Neural progenitor cell (in vitro differentiated cells): ENCODE measurements around the gene AP1B1. TPM values are rescaled to one million over a fixed set of nuclear protein-coding genes. Genes with fewer than 3 reads are reported as not detected.

Source experiments
- DNase-seq: peaks from one replicate; pipeline ENCODE4 v3.0.0-alpha.2; 2016; ENCODE audit warnings: low spot score
- H2AFZ ChIP-seq: fragments of 200-600 bp; sonication (generic); replicated peaks from 2 replicates; pipeline ENCODE4 v1.6.1; 2016; ENCODE audit warnings: antibody characterized with exemption
- H3F3A ChIP-seq: fragments of 200-600 bp; sonication (generic); 2 replicates; pipeline ENCODE4 v1.6.1; 2016; ENCODE audit warnings: antibody characterized with exemption, low read depth
- H3K27ac ChIP-seq: fragments of 200-600 bp; sonication (generic); 2 replicates; pipeline ENCODE4 v1.5.1; 2016; ENCODE audit warnings: mild to moderate bottlenecking
- H3K27me3 ChIP-seq: fragments of 200-600 bp; sonication (generic); 2 replicates; pipeline ENCODE4 v1.6.1; 2016; ENCODE audit warnings: mild to moderate bottlenecking, moderate library complexity
- H3K36me3 ChIP-seq: fragments of 200-600 bp; sonication (generic); 2 replicates; pipeline ENCODE4 v1.5.1; 2016
- H3K4me1 ChIP-seq: fragments of 200-600 bp; sonication (generic); 2 replicates; pipeline ENCODE4 v1.6.1; 2016; ENCODE audit warnings: mixed run types
- H3K4me2 ChIP-seq: fragments of 200-600 bp; sonication (generic); 2 replicates; pipeline ENCODE4 v1.6.1; 2016
- H3K4me3 ChIP-seq: fragments of 200-600 bp; sonication (generic); 2 replicates; pipeline ENCODE4 v1.5.1; 2016
- H3K79me2 ChIP-seq: fragments of 200-600 bp; sonication (generic); 2 replicates; pipeline ENCODE4 v1.6.1; 2016; ENCODE audit warnings: low read depth
- H3K9ac ChIP-seq: fragments of 200-600 bp; sonication (generic); 2 replicates; pipeline ENCODE4 v1.6.1; 2016
- H3K9me3 ChIP-seq: fragments of 200-600 bp; sonication (generic); 2 replicates; pipeline ENCODE4 v1.5.1; 2016; ENCODE audit warnings: low read depth
- H4K20me1 ChIP-seq: fragments of 200-600 bp; sonication (generic); 2 replicates; pipeline ENCODE4 v1.6.1; 2016; ENCODE audit warnings: low read depth
- H3K27ac Mint-ChIP-seq: 3 replicates; pipeline ENCODE4 v1.8.0; 2021; ENCODE audit warnings: mixed read lengths
- H3K27me3 Mint-ChIP-seq: 2 replicates; pipeline ENCODE4 v1.8.0; 2022; ENCODE audit warnings: low read depth, mild to moderate bottlenecking, inconsistent platforms, moderate library complexity, mixed read lengths; ENCODE audit not compliant: insufficient read depth
- H3K36me3 Mint-ChIP-seq: 3 replicates; pipeline ENCODE4 v1.8.0; 2021; ENCODE audit warnings: mixed read lengths
- H3K4me1 Mint-ChIP-seq: 3 replicates; pipeline ENCODE4 v1.8.0; 2021; ENCODE audit warnings: mixed read lengths
- H3K4me3 Mint-ChIP-seq: 3 replicates; pipeline ENCODE4 v1.8.0; 2021; ENCODE audit warnings: mild to moderate bottlenecking, moderate library complexity, mixed read lengths
- H3K9me3 Mint-ChIP-seq: 3 replicates; pipeline ENCODE4 v1.8.0; 2020; ENCODE audit warnings: mixed read lengths
- CTCF ChIP-seq: fragments of 200-600 bp; sonication (generic); IDR thresholded peaks from 2 replicates; pipeline ENCODE4 v1.5.1; 2017; ENCODE audit warnings: antibody characterized with exemption, mild to moderate bottlenecking
- EZH2 ChIP-seq: fragments of 200-600 bp; sonication (generic); IDR thresholded peaks from 2 replicates; pipeline ENCODE4 v1.6.1; 2017; ENCODE audit warnings: antibody characterized with exemption, mild to moderate bottlenecking, moderate library complexity
- EZH2phosphoT487 ChIP-seq: fragments of 200-600 bp; sonication (generic); IDR thresholded peaks from 2 replicates; pipeline ENCODE4 v1.6.1; 2017; ENCODE audit warnings: antibody characterized with exemption
- total RNA-seq: library from RNA; depleted of rRNA; stranded (reverse); fragments of >200 nt; gene quantifications from 2 replicates; pipeline ENCODE4 v1.2.3, GENCODE V29; 2015; ENCODE audit warnings: low replicate concordance

AP1B1 gene
- total RNA-seq, 1 donor from 2014 or later, result 34.7 TPM

- TF ChIP-seq EZH2 (no peak), CTCF (no peak), EZH2phosphoT487 (no peak)
- no peak overlapping the region for H2AFZ ChIP-seq
- no peaks in the 10 kb centered on the region for H3K9me3 ChIP-seq
- peaks cover 2% of the 10 kb centered on the region for H3K36me3 ChIP-seq
- H3K4me2 ChIP-seq, result no peak overlapping the region
- DNase-seq, result no peak
- no peaks in the 10 kb centered on the region for H3K79me2 ChIP-seq
- H3K27me3 ChIP-seq, result peaks cover 3% of the 10 kb centered on the region
- Mint-ChIP-seq H3K36me3 (peaks cover 19% of the 10 kb centered on the region), H3K9me3 (no peaks in the 10 kb centered on the region), H3K27ac (no peak overlapping the region), H3K27me3 (peaks cover 20% of the 10 kb centered on the region), H3K4me1 (peaks cover 15% of the 10 kb centered on the region), H3K4me3 (no peak overlapping the region)
- H3K9ac ChIP-seq, result no peak overlapping the region
- peaks cover 65% of the 10 kb centered on the region for H3F3A ChIP-seq
- no peak overlapping the region for H3K27ac ChIP-seq
- no peak overlapping the region for H3K4me3 ChIP-seq
- peaks cover 36% of the 10 kb centered on the region for H4K20me1 ChIP-seq
- peaks cover 10% of the 10 kb centered on the region for H3K4me1 ChIP-seq
Observed at GRCh38 chr22:29302402-29302680, 86.0 kb downstream of the AP1B1 start.

GRCh38 chr22:29301716-29302401 is 86.5 kb downstream of the AP1B1 start:
- Mint-ChIP-seq H3K27ac (peak overlapping the region; percentile 77), H3K9me3 (no peaks in the 10 kb centered on the region)

GRCh38 chr22:29300807-29301601 is 87.4 kb downstream of the AP1B1 start:
- TF ChIP-seq EZH2, result no peak
- no peak for TF ChIP-seq CTCF
- no peak for TF ChIP-seq EZH2phosphoT487
- Histone ChIP-seq H2AFZ (no peak overlapping the region), H3K9me3 (no peaks in the 10 kb centered on the region), H3K4me2 (no peak overlapping the region), H3K27me3 (no peaks in the 10 kb centered on the region), H3K36me3 (peaks cover 15% of the 10 kb centered on the region), H3K27ac (peak overlapping the region; percentile 18), H4K20me1 (peaks cover 49% of the 10 kb centered on the region), H3K9ac (no peak overlapping the region), H3K79me2 (no peaks in the 10 kb centered on the region), H3K4me3 (no peak overlapping the region), H3K4me1 (peaks cover 7% of the 10 kb centered on the region), H3F3A (peaks cover 71% of the 10 kb centered on the region)
- H3K27me3 Mint-ChIP-seq, result peaks cover 20% of the 10 kb centered on the region
- no peak for DNase-seq
- H3K4me1 Mint-ChIP-seq, result peaks cover 14% of the 10 kb centered on the region
- H3K27ac Mint-ChIP-seq, result no peak overlapping the region
- peaks cover 29% of the 10 kb centered on the region for H3K36me3 Mint-ChIP-seq
- H3K4me3 Mint-ChIP-seq, result no peak overlapping the region
- H3K9me3 Mint-ChIP-seq, result no peaks in the 10 kb centered on the region

More at GRCh38 chr22:29301716-29302401, 86.5 kb downstream of the AP1B1 start:
- Histone ChIP-seq H3K9ac (no peak overlapping the region), H3K9me3 (no peaks in the 10 kb centered on the region), H3K79me2 (no peaks in the 10 kb centered on the region), H3K36me3 (peaks cover 7% of the 10 kb centered on the region), H2AFZ (no peak overlapping the region), H3K27me3 (no peaks in the 10 kb centered on the region), H3K4me2 (no peak overlapping the region), H3K4me3 (no peak overlapping the region), H3F3A (peaks cover 70% of the 10 kb centered on the region), H3K27ac (no peak overlapping the region), H3K4me1 (peaks cover 7% of the 10 kb centered on the region), H4K20me1 (peaks cover 41% of the 10 kb centered on the region)
- Mint-ChIP-seq H3K27me3 (peaks cover 20% of the 10 kb centered on the region), H3K36me3 (peaks cover 24% of the 10 kb centered on the region), H3K4me1 (peaks cover 14% of the 10 kb centered on the region), H3K4me3 (no peak overlapping the region)
- TF ChIP-seq CTCF (no peak), EZH2phosphoT487 (no peak), EZH2 (no peak)
- DNase-seq, result no peak
